Immature natural killer cell (primary cell): ENCODE data around the gene SLC9C2. TPM values are rescaled to one million over a fixed set of nuclear protein-coding genes. Genes with fewer than 3 reads are reported as not detected.
A peak's percentile ranks its signal among the peaks of the same experiment; 100 is the strongest.
"Not testable (repeated sequence)": the region's sequence is repeated elsewhere in the genome, so short reads cannot be mapped to it uniquely, and the experiment has no call there.

Experiments
- DNase-seq, 3 donors: peaks; one replicate each; pipeline ENCODE4 v3.0.0; 2022; ENCODE audit warnings: mixed read lengths in 1 of 3
- H3K27ac Mint-ChIP-seq, 6 donors: one replicate each; pipeline ENCODE4 v1.8.0; 2020; ENCODE audit warnings: mixed read lengths in 6 of 6, mild to moderate bottlenecking in 5 of 6, inconsistent platforms in 4 of 6, moderate library complexity in 3 of 6
- H3K27me3 Mint-ChIP-seq, 3 donors: one replicate each; pipeline ENCODE4 v1.8.0; 2020 to 2021; ENCODE audit warnings: low read depth in 3 of 3, mild to moderate bottlenecking in 3 of 3, mixed read lengths in 3 of 3, moderate library complexity in 3 of 3, inconsistent platforms in 1 of 3
- H3K36me3 Mint-ChIP-seq, 3 donors: one replicate each; pipeline ENCODE4 v1.8.0; 2020; ENCODE audit warnings: mixed read lengths in 3 of 3, inconsistent platforms in 2 of 3, mild to moderate bottlenecking in 2 of 3
- H3K4me1 Mint-ChIP-seq, 2 donors: one replicate each; pipeline ENCODE4 v1.8.0; 2020; ENCODE audit warnings: inconsistent platforms in 2 of 2, mild to moderate bottlenecking in 2 of 2, mixed read lengths in 2 of 2, moderate library complexity in 1 of 2
- H3K4me3 Mint-ChIP-seq, 5 donors: one replicate each; pipeline ENCODE4 v1.8.0; 2020; ENCODE audit warnings: mild to moderate bottlenecking in 5 of 5, mixed read lengths in 5 of 5, inconsistent platforms in 3 of 5, moderate library complexity in 3 of 5
- H3K9me3 Mint-ChIP-seq, 6 donors: one replicate each; pipeline ENCODE4 v1.8.0; 2020; ENCODE audit warnings: mild to moderate bottlenecking in 6 of 6, mixed read lengths in 6 of 6, inconsistent platforms in 4 of 6, moderate library complexity in 3 of 6
- polyA plus RNA-seq, 3 donors: library from polyadenylated mRNA; unstranded; fragments of 300-500 nt; fragmentation: Illumina TruSeq; gene quantifications; one replicate each; pipeline ENCODE4 v1.2.3, GENCODE V29; 2021

The SLC9C2 gene
- polyA plus RNA-seq, 3 donors from 2014 or later = not detected

- H3K9me3 Mint-ChIP-seq = no peaks in the 10 kb centered on the region
- peaks cover 5 to 9% (median 6%) of the 10 kb centered on the region in 3 donors for H3K27me3 Mint-ChIP-seq
- peak overlapping the region; percentile 85 to 92 (median 90) for H3K27ac Mint-ChIP-seq
- H3K4me1 Mint-ChIP-seq = peaks cover 44 to 62% of the 10 kb centered on the region in 2 donors
- H3K36me3 Mint-ChIP-seq = peaks cover 9 to 29% (median 17%) of the 10 kb centered on the region in 3 donors
- peak overlapping the region; percentile 80 to 92 (median 87) for H3K4me3 Mint-ChIP-seq
- no peak for DNase-seq
Measured at GRCh38 chr1:173478094-173478674, 124.7 kb downstream of the SLC9C2 start.

GRCh38 chr1:173477286-173478093 is 125.4 kb downstream of the SLC9C2 start, which contains the start of gene PRDX6:
Gene PRDX6, plus strand, starts transcription at chr1:173477335. Its CDS starts 63 bp downstream, at chr1:173477398.
- DNase-seq = peak; percentile 80 to 84 (median 82)
- Mint-ChIP-seq H3K4me3 (peak within 1 kb of the TSS; percentile 87 to 92 (median 91)), H3K9me3 (no peaks in the 10 kb centered on the region), H3K27me3 (peaks cover 5 to 9% (median 6%) of the 10 kb centered on the region in 3 donors), H3K27ac (peak within 1 kb of the TSS; percentile 85 to 97 (median 96)), H3K36me3 (peaks cover 9 to 23% (median 14%) of the 10 kb centered on the region in 3 donors), H3K4me1 (peaks cover 44 to 64% of the 10 kb centered on the region in 2 donors)

GRCh38 chr1:173476665-173477285 is 126.1 kb downstream of the SLC9C2 start:
- H3K4me1 Mint-ChIP-seq = peaks cover 44 to 69% of the 10 kb centered on the region in 2 donors
- DNase-seq = peak; percentile 87 to 88 (median 88)
- H3K9me3 Mint-ChIP-seq = peaks cover 0 to 2% (median 0%) of the 10 kb centered on the region in 6 donors
- peaks cover 9 to 22% (median 13%) of the 10 kb centered on the region in 3 donors for H3K36me3 Mint-ChIP-seq
- H3K27ac Mint-ChIP-seq = peak overlapping the region; percentile 81 to 97 (median 96)
- peak overlapping the region; percentile 87 to 92 (median 91) for H3K4me3 Mint-ChIP-seq
- H3K27me3 Mint-ChIP-seq = peaks cover 5 to 9% (median 6%) of the 10 kb centered on the region in 3 donors

- peaks cover 0 to 5% (median 0%) of the 10 kb centered on the region in 6 donors for H3K9me3 Mint-ChIP-seq
- H3K27ac Mint-ChIP-seq = peak overlapping the region; percentile 81 to 97 (median 96)
- peak overlapping the region; percentile 86 to 92 (median 90) for H3K4me3 Mint-ChIP-seq
- H3K27me3 Mint-ChIP-seq = peaks cover 5 to 8% (median 6%) of the 10 kb centered on the region in 3 donors
- H3K4me1 Mint-ChIP-seq = peaks cover 44 to 71% of the 10 kb centered on the region in 2 donors
- peaks cover 11 to 22% (median 15%) of the 10 kb centered on the region in 3 donors for H3K36me3 Mint-ChIP-seq
- DNase-seq = peak in 1 of 3 donors; percentile 0
Measured at GRCh38 chr1:173476197-173476664, 126.6 kb downstream of the SLC9C2 start.

- no peak for DNase-seq
- peaks cover 44 to 71% of the 10 kb centered on the region in 2 donors for H3K4me1 Mint-ChIP-seq
- H3K4me3 Mint-ChIP-seq = peak overlapping the region; percentile 86 to 92 (median 90)
- H3K27ac Mint-ChIP-seq = peak overlapping the region; percentile 81 to 97 (median 96)
- peaks cover 0 to 5% (median 0%) of the 10 kb centered on the region in 6 donors for H3K9me3 Mint-ChIP-seq
- peaks cover 5 to 8% (median 5%) of the 10 kb centered on the region in 3 donors for H3K27me3 Mint-ChIP-seq
- peaks cover 11 to 20% (median 15%) of the 10 kb centered on the region in 3 donors for H3K36me3 Mint-ChIP-seq
Measured at GRCh38 chr1:173475564-173476196, 127.2 kb downstream of the SLC9C2 start.

- Mint-ChIP-seq H3K4me3 (peak overlapping the region; percentile 19 to 90 (median 66)), H3K36me3 (peaks cover 17 to 27% (median 20%) of the 10 kb centered on the region in 3 donors), H3K27ac (peak overlapping the region; percentile 1 to 92 (median 74)), H3K9me3 (peaks cover 4 to 10% (median 6%) of the 10 kb centered on the region in 6 donors), H3K4me1 (peaks cover 44 to 68% of the 10 kb centered on the region in 2 donors)
- not testable (repeated sequence) for H3K27me3 Mint-ChIP-seq, DNase-seq
Measured at GRCh38 chr1:173474780-173475421, 128.0 kb downstream of the SLC9C2 start.

GRCh38 chr1:173474097-173474779 is 128.6 kb downstream of the SLC9C2 start:
- peaks cover 46 to 62% of the 10 kb centered on the region in 2 donors for H3K4me1 Mint-ChIP-seq
- H3K27ac Mint-ChIP-seq = peak overlapping the region in 5 of 6 donors; percentile 24 to 92 (median 81)
- no peak for DNase-seq
- peaks cover 4 to 12% (median 8%) of the 10 kb centered on the region in 6 donors for H3K9me3 Mint-ChIP-seq
- peaks cover 21 to 31% (median 22%) of the 10 kb centered on the region in 3 donors for H3K36me3 Mint-ChIP-seq
- peak overlapping the region in 2 of 5 donors; percentile 12 to 45 for H3K4me3 Mint-ChIP-seq
- peaks cover 5 to 8% (median 5%) of the 10 kb centered on the region in 3 donors for H3K27me3 Mint-ChIP-seq

- Mint-ChIP-seq H3K9me3 (peaks cover 4 to 12% (median 8%) of the 10 kb centered on the region in 6 donors), H3K4me3 (peak overlapping the region in 1 of 5 donors; percentile 45), H3K4me1 (peaks cover 48 to 62% of the 10 kb centered on the region in 2 donors), H3K27me3 (peaks cover 5 to 8% (median 5%) of the 10 kb centered on the region in 3 donors), H3K36me3 (peaks cover 27 to 37% (median 28%) of the 10 kb centered on the region in 3 donors), H3K27ac (peak overlapping the region in 5 of 6 donors; percentile 47 to 92 (median 81))
- no peak for DNase-seq
Measured at GRCh38 chr1:173473599-173474011, 129.3 kb downstream of the SLC9C2 start.

GRCh38 chr1:173470608-173471007 is 132.3 kb downstream of the SLC9C2 start:
- peaks cover 39 to 63% of the 10 kb centered on the region in 2 donors for H3K4me1 Mint-ChIP-seq
- no peak for DNase-seq
- peaks cover 0 to 1% (median 0%) of the 10 kb centered on the region in 3 donors for H3K27me3 Mint-ChIP-seq
- no peak overlapping the region for H3K4me3 Mint-ChIP-seq
- no peak overlapping the region for H3K27ac Mint-ChIP-seq
- peaks cover 37 to 54% (median 53%) of the 10 kb centered on the region in 3 donors for H3K36me3 Mint-ChIP-seq
- peaks cover 6 to 13% (median 8%) of the 10 kb centered on the region in 6 donors for H3K9me3 Mint-ChIP-seq

- Mint-ChIP-seq H3K4me1 (peaks cover 36 to 62% of the 10 kb centered on the region in 2 donors), H3K36me3 (peaks cover 40 to 57% (median 53%) of the 10 kb centered on the region in 3 donors), H3K27ac (no peak overlapping the region), H3K9me3 (peaks cover 6 to 13% (median 8%) of the 10 kb centered on the region in 6 donors), H3K27me3 (peaks cover 0 to 1% (median 0%) of the 10 kb centered on the region in 3 donors), H3K4me3 (no peak overlapping the region)
- no peak for DNase-seq
Measured at GRCh38 chr1:173469656-173470055, 133.2 kb downstream of the SLC9C2 start.

- peaks cover 35 to 64% of the 10 kb centered on the region in 2 donors for H3K4me1 Mint-ChIP-seq
- H3K36me3 Mint-ChIP-seq = peaks cover 41 to 77% (median 57%) of the 10 kb centered on the region in 3 donors
- DNase-seq = no peak
- H3K27ac Mint-ChIP-seq = peak overlapping the region in 1 of 6 donors; percentile 12
- H3K4me3 Mint-ChIP-seq = no peak overlapping the region
- H3K9me3 Mint-ChIP-seq = peaks cover 8 to 23% (median 10%) of the 10 kb centered on the region in 6 donors
- peaks cover 0 to 1% (median 0%) of the 10 kb centered on the region in 3 donors for H3K27me3 Mint-ChIP-seq
Measured at GRCh38 chr1:173467426-173467825, 135.4 kb downstream of the SLC9C2 start.

GRCh38 chr1:173464185-173464584 is 138.7 kb downstream of the SLC9C2 start:
- not testable (repeated sequence) for H3K27me3 Mint-ChIP-seq, H3K4me3 Mint-ChIP-seq, H3K27ac Mint-ChIP-seq, DNase-seq
- peaks cover 0 to 14% (median 4%) of the 10 kb centered on the region in 6 donors for H3K9me3 Mint-ChIP-seq
- H3K36me3 Mint-ChIP-seq = peaks cover 39 to 71% (median 54%) of the 10 kb centered on the region in 3 donors
- peaks cover 38 to 73% of the 10 kb centered on the region in 2 donors for H3K4me1 Mint-ChIP-seq
